Brain microvascular endothelial cell (primary cell): ENCODE data around the gene CERS2.

Experiments
- DNase-seq: peaks from one replicate; pipeline ENCODE4 v3.0.0-alpha.2; 2020
- H3K27ac ChIP-seq: fragments of 250-450 bp; sonication (Bioruptor Pico); 2 replicates; pipeline ENCODE4 v1.5.1; 2020; ENCODE audit warnings: mild to moderate bottlenecking, moderate library complexity
- H3K27me3 ChIP-seq: fragments of 250-450 bp; sonication (Bioruptor Pico); replicated peaks from 2 replicates; pipeline ENCODE4 v1.5.1; 2020; ENCODE audit warnings: mild to moderate bottlenecking
- H3K36me3 ChIP-seq: fragments of 250-450 bp; sonication (Bioruptor Pico); replicated peaks from 2 replicates; pipeline ENCODE4 v1.5.1; 2020; ENCODE audit warnings: mild to moderate bottlenecking
- H3K4me3 ChIP-seq: 2 replicates; pipeline ENCODE4 v1.5.1; 2011; ENCODE audit warnings: low read depth, mild to moderate bottlenecking, control low read depth, low read length, moderate library complexity
- CTCF ChIP-seq: IDR thresholded peaks from 2 replicates; pipeline ENCODE4 v1.5.1; 2011; ENCODE audit warnings: low read depth, mild to moderate bottlenecking, moderate library complexity, low read length, control low read depth, inconsistent platforms; ENCODE audit errors: missing control alignments
- in situ Hi-C: cut with HindIII; loops from 2 replicates; pipeline ENCODE4 v1.10.0; 2017; ENCODE audit warnings: low sequenced_read_pairs, low pct_ligation_motif_present

Gene CERS2

GRCh38 chr1:150974580-150975478 lies at the start of gene CERS2:
TSS of gene CERS2 (minus strand) at chr1:150974835. CDS start at chr1:150969090, 5,745 bp downstream.
- peak within 1 kb of the TSS; percentile 80 for H3K4me3 ChIP-seq
- in situ Hi-C loops, result no loop called here
- peak; percentile 62 for DNase-seq
- peak within 1 kb of the TSS; percentile 75 for H3K27ac ChIP-seq
- H3K27me3 ChIP-seq, result no peaks in the 10 kb centered on the region
- no peaks in the 10 kb centered on the region for H3K36me3 ChIP-seq
- no peak for TF ChIP-seq CTCF

- peak; percentile 12 for TF ChIP-seq CTCF
- DNase-seq, result peak; percentile 65
- H3K27ac ChIP-seq, result peak overlapping the region; percentile 52
- H3K36me3 ChIP-seq, result no peaks in the 10 kb centered on the region
- no peaks in the 10 kb centered on the region for H3K27me3 ChIP-seq
- in situ Hi-C loops, result no loop called here
- no peak overlapping the region for H3K4me3 ChIP-seq
Observed at GRCh38 chr1:151013518-151013917, 38.9 kb upstream of the CERS2 start.

- Histone ChIP-seq H3K4me3 (no peak overlapping the region), H3K36me3 (no peaks in the 10 kb centered on the region), H3K27me3 (no peaks in the 10 kb centered on the region), H3K27ac (peak overlapping the region; percentile 52)
- no peak for TF ChIP-seq CTCF
- in situ Hi-C loops, result no loop called here
- DNase-seq, result peak; percentile 39
Observed at GRCh38 chr1:151012684-151013471, 38.2 kb upstream of the CERS2 start.

- H3K27ac ChIP-seq, result no peak overlapping the region
- in situ Hi-C loops, result no loop called here
- H3K36me3 ChIP-seq, result no peaks in the 10 kb centered on the region
- H3K27me3 ChIP-seq, result no peaks in the 10 kb centered on the region
- no peak for TF ChIP-seq CTCF
- DNase-seq, result no peak
- no peak overlapping the region for H3K4me3 ChIP-seq
Observed at GRCh38 chr1:151011154-151011850, 36.7 kb upstream of the CERS2 start.

GRCh38 chr1:151010346-151010726 lies 35.7 kb upstream of the CERS2 start:
- Histone ChIP-seq H3K27ac (no peak overlapping the region), H3K36me3 (no peaks in the 10 kb centered on the region), H3K27me3 (no peaks in the 10 kb centered on the region), H3K4me3 (no peak overlapping the region)
- no peak for TF ChIP-seq CTCF
- no peak for DNase-seq
- in situ Hi-C loops, result no loop called here
